CD14-positive monocyte (primary cell): Measurements from ENCODE around the gene KCNMA1. TPM values are rescaled to one million over a fixed set of nuclear protein-coding genes. Genes with fewer than 3 reads are reported as not detected.

ENCODE experiments used
- DNase-seq, 3 donors: peaks; one replicate each; pipeline ENCODE4 v3.0.0-alpha.2; 2011 to 2022
- H2AFZ ChIP-seq: 2 replicates; pipeline ENCODE4 v1.6.0; 2012; ENCODE audit warnings: mild to moderate bottlenecking, low read depth, low read length, inconsistent platforms; ENCODE audit not compliant: insufficient read depth, poor library complexity, severe bottlenecking
- H3K27ac ChIP-seq, 2 donors: 1 replicate in 1 of 2; 2 replicates in 1 of 2; pipeline ENCODE4 v1.5.1; 2012 to 2013; ENCODE audit warnings: low read length in 2 of 2, control low read depth in 1 of 2, inconsistent platforms in 1 of 2, low read depth in 1 of 2, mild to moderate bottlenecking in 1 of 2
- H3K27me3 ChIP-seq, 2 donors: one replicate each; pipeline versions ENCODE4 v1.6.0 to v1.6.1; 2011 to 2013; ENCODE audit warnings: low read length in 2 of 2; ENCODE audit not compliant: control insufficient read depth in 2 of 2, insufficient read depth in 2 of 2
- H3K36me3 ChIP-seq, 2 donors: replicated peaks in 1 of 2; 1 replicate in 1 of 2; 2 replicates in 1 of 2; pipeline versions ENCODE4 v1.5.1 to v1.6.1; 2012 to 2013; ENCODE audit warnings: low read length in 2 of 2, control low read depth in 1 of 2, inconsistent platforms in 1 of 2, mild to moderate bottlenecking in 1 of 2; ENCODE audit not compliant: insufficient read depth in 2 of 2, control insufficient read depth in 1 of 2
- H3K4me1 ChIP-seq, 2 donors: 1 replicate in 1 of 2; 2 replicates in 1 of 2; pipeline versions ENCODE4 v1.5.1 to v1.6.1; 2012 to 2013; ENCODE audit warnings: low read length in 2 of 2, control low read depth in 1 of 2, inconsistent platforms in 1 of 2, mild to moderate bottlenecking in 1 of 2, moderate library complexity in 1 of 2; ENCODE audit not compliant: insufficient read depth in 2 of 2, control insufficient read depth in 1 of 2
- H3K4me2 ChIP-seq: replicated peaks from 2 replicates; pipeline ENCODE3; 2012; ENCODE audit warnings: low read length, moderate library complexity, mild to moderate bottlenecking; ENCODE audit not compliant: poor library complexity, severe bottlenecking; ENCODE audit errors: extremely low read depth
- H3K4me3 ChIP-seq, 3 experiments: fragments of 200-600 bp in 1 of 3; sonication (generic) in 1 of 3; replicated peaks in 1 of 3; 1 replicate in 2 of 3; 2 replicates in 1 of 3; pipeline ENCODE4 v1.5.1; 2011 to 2013; ENCODE audit warnings: low read length in 3 of 3, mild to moderate bottlenecking in 3 of 3, control low read depth in 2 of 3, low read depth in 2 of 3, inconsistent platforms in 1 of 3, moderate library complexity in 1 of 3
- H3K79me2 ChIP-seq: 2 replicates; pipeline ENCODE4 v1.6.0; 2012; ENCODE audit warnings: mild to moderate bottlenecking, control low read depth, inconsistent platforms, low read length, moderate library complexity; ENCODE audit not compliant: insufficient read depth
- H3K9ac ChIP-seq: 2 replicates; pipeline ENCODE4 v1.6.0; 2017; ENCODE audit warnings: low read length, mild to moderate bottlenecking; ENCODE audit not compliant: insufficient read depth, poor library complexity, severe bottlenecking
- H3K9me3 ChIP-seq, 2 donors: replicated peaks in 1 of 2; 1 replicate in 1 of 2; 2 replicates in 1 of 2; pipeline versions ENCODE4 v1.5.1 to v1.6.1; 2012 to 2013; ENCODE audit warnings: low read length in 2 of 2, control low read depth in 1 of 2; ENCODE audit not compliant: control insufficient read depth in 1 of 2, insufficient read depth in 1 of 2
- H4K20me1 ChIP-seq: 2 replicates; pipeline ENCODE4 v1.6.0; 2012; ENCODE audit warnings: mild to moderate bottlenecking, low read length, control low read depth, moderate library complexity; ENCODE audit not compliant: insufficient read depth
- H3K27ac Mint-ChIP-seq, 7 donors: one replicate each; pipeline ENCODE4 v1.8.0; 2020; ENCODE audit warnings: mild to moderate bottlenecking in 7 of 7, mixed read lengths in 7 of 7, moderate library complexity in 6 of 7, inconsistent platforms in 2 of 7
- H3K27me3 Mint-ChIP-seq, 3 donors: one replicate each; pipeline ENCODE4 v1.8.0; 2021 to 2022; ENCODE audit warnings: low read depth in 3 of 3, mild to moderate bottlenecking in 3 of 3, mixed read lengths in 3 of 3, moderate library complexity in 3 of 3, inconsistent platforms in 1 of 3
- H3K36me3 Mint-ChIP-seq, 2 donors: one replicate each; pipeline ENCODE4 v1.8.0; 2020; ENCODE audit warnings: mixed read lengths in 2 of 2, inconsistent platforms in 1 of 2, mild to moderate bottlenecking in 1 of 2
- H3K4me1 Mint-ChIP-seq: one replicate; pipeline ENCODE4 v1.8.0; 2020; ENCODE audit warnings: mild to moderate bottlenecking, mixed read lengths
- H3K4me3 Mint-ChIP-seq, 2 donors: one replicate each; pipeline ENCODE4 v1.8.0; 2020; ENCODE audit warnings: mild to moderate bottlenecking in 2 of 2, mixed read lengths in 2 of 2, moderate library complexity in 1 of 2
- H3K9me3 Mint-ChIP-seq, 7 donors: one replicate each; pipeline ENCODE4 v1.8.0; 2020 to 2022; ENCODE audit warnings: mixed read lengths in 7 of 7, mild to moderate bottlenecking in 6 of 7, moderate library complexity in 6 of 7, inconsistent platforms in 2 of 7
- WGBS: methylation state at CpG from one replicate; pipeline ENCODE4 v1.1.5; 2013; ENCODE audit warnings: missing lambda C conversion rate; ENCODE audit not compliant: insufficient coverage; 5-methylcytosine and 5-hydroxymethylcytosine counted together
- intact Hi-C, 2 donors: fragments of 100-400 bp; cut with micrococcal nuclease; formaldehyde crosslinking; loops; one replicate each; pipeline versions ENCODE4 v1.15.0 to v1.15.1; 2023
- polyA plus RNA-seq, 3 donors: library from polyadenylated mRNA; depleted of rRNA in 1 of 3; unstranded in 2 of 3; stranded (reverse) in 1 of 3; fragments of 300-500 nt in 2 of 3; fragments of >200 nt in 1 of 3; fragmentation: Illumina TruSeq in 2 of 3; gene quantifications; 1 replicate in 2 of 3; 2 replicates in 1 of 3; pipeline ENCODE4 v1.2.3, GENCODE V29; 2012 to 2021
- TF ChIP-seq, protein P1 (sequence below): fragments of 200-600 bp; IDR thresholded peaks from one replicate; pipeline ENCODE4 v1.8.0; 2022; ENCODE audit warnings: antibody characterized with exemption, mild to moderate bottlenecking

KCNMA1 gene
- polyA plus RNA-seq, 3 donors = 0.11 to 1.0 TPM; not detected in 1

DNA sequence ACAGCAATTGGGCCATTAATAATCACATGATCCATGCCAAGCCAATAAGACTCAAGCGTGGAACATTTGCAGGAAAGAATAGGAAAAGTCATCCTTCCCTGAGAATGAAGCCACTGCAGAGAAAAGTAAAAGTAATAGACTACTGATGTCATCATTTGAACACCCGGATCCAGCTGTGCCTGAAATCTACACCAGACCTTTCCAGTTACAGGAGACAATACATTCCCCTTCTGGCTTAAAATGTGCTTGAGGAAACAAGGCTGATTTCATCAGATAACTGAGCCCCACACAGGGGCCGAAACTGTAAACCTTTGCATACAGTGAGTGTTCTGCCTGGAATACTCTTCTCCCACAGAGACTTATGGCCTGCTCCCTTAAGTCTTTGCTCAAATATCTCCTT is 232.8 kb downstream of the KCNMA1 start:
- Mint-ChIP-seq H3K27ac (no peak overlapping the region), H3K36me3 (no peaks in the 10 kb centered on the region), H3K4me1 (no peaks in the 10 kb centered on the region), H3K9me3 (peaks cover 0 to 1% (median 0%) of the 10 kb centered on the region in 7 donors), H3K4me3 (no peak overlapping the region), H3K27me3 (peaks cover 6 to 22% (median 9%) of the 10 kb centered on the region in 3 donors)
- Histone ChIP-seq H3K79me2 (no peaks in the 10 kb centered on the region), H2AFZ (no peak overlapping the region), H3K27me3 (no peaks in the 10 kb centered on the region), H3K4me3 (no peak overlapping the region), H3K36me3 (no peaks in the 10 kb centered on the region), H3K4me1 (no peaks in the 10 kb centered on the region), H3K4me2 (no peak overlapping the region), H3K9ac (no peak overlapping the region), H3K27ac (no peak overlapping the region), H4K20me1 (no peaks in the 10 kb centered on the region), H3K9me3 (no peaks in the 10 kb centered on the region)
- WGBS = 50% methylated on average over 2 of the region's 3 CpGs
- intact Hi-C loops = no loop called here
- no peak for DNase-seq
- TF ChIP-seq, protein P1, sequence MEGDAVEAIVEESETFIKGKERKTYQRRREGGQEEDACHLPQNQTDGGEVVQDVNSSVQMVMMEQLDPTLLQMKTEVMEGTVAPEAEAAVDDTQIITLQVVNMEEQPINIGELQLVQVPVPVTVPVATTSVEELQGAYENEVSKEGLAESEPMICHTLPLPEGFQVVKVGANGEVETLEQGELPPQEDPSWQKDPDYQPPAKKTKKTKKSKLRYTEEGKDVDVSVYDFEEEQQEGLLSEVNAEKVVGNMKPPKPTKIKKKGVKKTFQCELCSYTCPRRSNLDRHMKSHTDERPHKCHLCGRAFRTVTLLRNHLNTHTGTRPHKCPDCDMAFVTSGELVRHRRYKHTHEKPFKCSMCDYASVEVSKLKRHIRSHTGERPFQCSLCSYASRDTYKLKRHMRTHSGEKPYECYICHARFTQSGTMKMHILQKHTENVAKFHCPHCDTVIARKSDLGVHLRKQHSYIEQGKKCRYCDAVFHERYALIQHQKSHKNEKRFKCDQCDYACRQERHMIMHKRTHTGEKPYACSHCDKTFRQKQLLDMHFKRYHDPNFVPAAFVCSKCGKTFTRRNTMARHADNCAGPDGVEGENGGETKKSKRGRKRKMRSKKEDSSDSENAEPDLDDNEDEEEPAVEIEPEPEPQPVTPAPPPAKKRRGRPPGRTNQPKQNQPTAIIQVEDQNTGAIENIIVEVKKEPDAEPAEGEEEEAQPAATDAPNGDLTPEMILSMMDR = no peak

DNA sequence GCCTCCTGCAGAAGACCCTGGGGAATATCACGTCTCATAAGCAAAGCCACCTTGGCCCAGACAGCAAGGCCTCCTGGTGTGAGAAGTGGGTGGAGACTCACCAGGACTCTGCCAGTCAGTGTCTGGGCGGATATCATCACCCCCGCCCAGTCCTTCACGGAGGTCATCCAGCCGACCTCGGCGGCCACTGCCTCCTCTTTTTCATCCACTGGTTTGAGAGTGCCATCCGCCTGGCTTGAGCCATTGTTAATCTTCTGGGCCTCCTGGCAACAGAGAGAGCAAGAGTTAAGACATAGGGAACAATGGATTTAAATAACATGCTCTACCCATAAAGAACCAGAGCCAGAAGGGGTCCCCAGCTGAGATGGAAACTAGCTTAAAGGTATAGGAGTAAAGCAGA is 233.8 kb downstream of the KCNMA1 start:
- Histone ChIP-seq H3K79me2 (no peaks in the 10 kb centered on the region), H3K27ac (no peak overlapping the region), H3K4me1 (no peaks in the 10 kb centered on the region), H3K4me2 (no peak overlapping the region), H3K27me3 (no peaks in the 10 kb centered on the region), H3K9ac (no peak overlapping the region), H4K20me1 (no peaks in the 10 kb centered on the region), H3K36me3 (no peaks in the 10 kb centered on the region), H3K4me3 (no peak overlapping the region), H2AFZ (no peak overlapping the region), H3K9me3 (no peaks in the 10 kb centered on the region)
- TF ChIP-seq, protein P1 = no peak
- intact Hi-C loops = no loop called here
- no peaks in the 10 kb centered on the region for H3K36me3 Mint-ChIP-seq
- no peak for DNase-seq
- H3K27ac Mint-ChIP-seq = peak overlapping the region in 1 of 7 donors; percentile 38
- H3K27me3 Mint-ChIP-seq = peaks cover 9 to 20% (median 10%) of the 10 kb centered on the region in 3 donors
- no peaks in the 10 kb centered on the region for H3K4me1 Mint-ChIP-seq
- WGBS = no CpG with 5 or more reads among the region's 8 CpGs
- no peak overlapping the region for H3K4me3 Mint-ChIP-seq
- H3K9me3 Mint-ChIP-seq = peaks cover 0 to 1% (median 0%) of the 10 kb centered on the region in 7 donors
